Measurements from ENCODE around the gene DNAH17.

Gene DNAH17

GRCh38 chr17:78621720-78622490 lies 44.7 kb upstream of the DNAH17 start:
- H3K4me3 Mint-ChIP-seq, result no peak overlapping the region
- H3K36me3 Mint-ChIP-seq (ENCODE audit: low read depth), result peaks cover 3% of the 10 kb centered on the region
- H3K27me3 Mint-ChIP-seq (ENCODE audit: low read depth), result no peaks in the 10 kb centered on the region
- TF ChIP-seq CTCF (IDR thresholded peaks at IDR 0.05; ENCODE audit: unreplicated experiment in 3 of 3), result no peak
- peaks cover 27% of the 10 kb centered on the region for H3K4me1 Mint-ChIP-seq
- H3K9me3 Mint-ChIP-seq, result peaks cover 17% of the 10 kb centered on the region
- no peak overlapping the region for H3K27ac Mint-ChIP-seq

- Mint-ChIP-seq H3K27me3 (ENCODE audit: low read depth) (no peaks in the 10 kb centered on the region), H3K36me3 (ENCODE audit: low read depth) (peaks cover 3% of the 10 kb centered on the region), H3K4me1 (peaks cover 29% of the 10 kb centered on the region), H3K4me3 (no peak overlapping the region), H3K9me3 (peaks cover 17% of the 10 kb centered on the region), H3K27ac (no peak overlapping the region)
- no peak for TF ChIP-seq CTCF (IDR thresholded peaks at IDR 0.05; ENCODE audit: unreplicated experiment in 3 of 3)
Measured at GRCh38 chr17:78620099-78620498, 42.9 kb upstream of the DNAH17 start.

GRCh38 chr17:78619334-78619733 lies 42.1 kb upstream of the DNAH17 start:
- Mint-ChIP-seq H3K27ac (no peak overlapping the region), H3K36me3 (ENCODE audit: low read depth) (peaks cover 3% of the 10 kb centered on the region), H3K9me3 (peaks cover 20% of the 10 kb centered on the region), H3K4me1 (peaks cover 26% of the 10 kb centered on the region), H3K27me3 (ENCODE audit: low read depth) (no peaks in the 10 kb centered on the region), H3K4me3 (no peak overlapping the region)
- no peak for TF ChIP-seq CTCF (IDR thresholded peaks at IDR 0.05; ENCODE audit: unreplicated experiment in 3 of 3)

GRCh38 chr17:78618264-78619066 lies 41.3 kb upstream of the DNAH17 start:
- H3K27me3 Mint-ChIP-seq (ENCODE audit: low read depth), result no peaks in the 10 kb centered on the region
- no peak overlapping the region for H3K4me3 Mint-ChIP-seq
- peaks cover 3% of the 10 kb centered on the region for H3K36me3 Mint-ChIP-seq (ENCODE audit: low read depth)
- peak overlapping the region; percentile 11 to 44 (median 21) for H3K27ac Mint-ChIP-seq
- H3K4me1 Mint-ChIP-seq, result peaks cover 25% of the 10 kb centered on the region
- H3K9me3 Mint-ChIP-seq, result peaks cover 22% of the 10 kb centered on the region
- TF ChIP-seq CTCF (IDR thresholded peaks at IDR 0.05; ENCODE audit: unreplicated experiment in 3 of 3), result no peak

GRCh38 chr17:78617511-78618061 lies 40.4 kb upstream of the DNAH17 start:
- peak overlapping the region; percentile 11 to 44 (median 21) for H3K27ac Mint-ChIP-seq
- peaks cover 18% of the 10 kb centered on the region for H3K9me3 Mint-ChIP-seq
- H3K4me3 Mint-ChIP-seq, result peak overlapping the region in 1 of 3 experiments; percentile 37
- peaks cover 25% of the 10 kb centered on the region for H3K4me1 Mint-ChIP-seq
- peaks cover 3% of the 10 kb centered on the region for H3K36me3 Mint-ChIP-seq (ENCODE audit: low read depth)
- no peak for TF ChIP-seq CTCF (IDR thresholded peaks at IDR 0.05; ENCODE audit: unreplicated experiment in 3 of 3)
- H3K27me3 Mint-ChIP-seq (ENCODE audit: low read depth), result no peaks in the 10 kb centered on the region
